Measurements from ENCODE around the gene CCDC80. TPM values are rescaled to one million over a fixed set of nuclear protein-coding genes. Genes with fewer than 3 reads are reported as not detected.

CCDC80 gene
- total RNA-seq, 4 donors from 2014 or later, result 7.4 to 53.3 (median 10.6) TPM

DNA sequence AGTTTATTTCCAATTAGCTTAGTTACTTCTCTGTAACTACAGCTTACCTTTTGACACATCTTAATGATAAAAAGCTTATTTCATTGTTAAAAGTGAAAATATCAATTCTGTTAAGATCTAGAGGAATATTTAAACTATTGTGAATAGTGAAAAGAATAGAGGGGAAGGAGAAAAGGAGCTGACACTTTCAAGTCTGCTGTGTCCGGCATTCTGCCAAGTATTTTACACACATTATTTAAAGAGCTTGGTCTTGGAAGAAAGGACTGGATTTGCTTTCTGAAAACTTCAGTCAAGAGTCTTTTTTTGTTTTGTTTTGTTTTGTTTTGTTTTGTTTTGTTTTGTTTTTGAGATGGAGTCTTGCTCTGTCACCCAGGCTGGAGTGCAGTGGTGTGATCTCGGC is 34.8 kb downstream of the CCDC80 start:
- TF ChIP-seq, protein P1, sequence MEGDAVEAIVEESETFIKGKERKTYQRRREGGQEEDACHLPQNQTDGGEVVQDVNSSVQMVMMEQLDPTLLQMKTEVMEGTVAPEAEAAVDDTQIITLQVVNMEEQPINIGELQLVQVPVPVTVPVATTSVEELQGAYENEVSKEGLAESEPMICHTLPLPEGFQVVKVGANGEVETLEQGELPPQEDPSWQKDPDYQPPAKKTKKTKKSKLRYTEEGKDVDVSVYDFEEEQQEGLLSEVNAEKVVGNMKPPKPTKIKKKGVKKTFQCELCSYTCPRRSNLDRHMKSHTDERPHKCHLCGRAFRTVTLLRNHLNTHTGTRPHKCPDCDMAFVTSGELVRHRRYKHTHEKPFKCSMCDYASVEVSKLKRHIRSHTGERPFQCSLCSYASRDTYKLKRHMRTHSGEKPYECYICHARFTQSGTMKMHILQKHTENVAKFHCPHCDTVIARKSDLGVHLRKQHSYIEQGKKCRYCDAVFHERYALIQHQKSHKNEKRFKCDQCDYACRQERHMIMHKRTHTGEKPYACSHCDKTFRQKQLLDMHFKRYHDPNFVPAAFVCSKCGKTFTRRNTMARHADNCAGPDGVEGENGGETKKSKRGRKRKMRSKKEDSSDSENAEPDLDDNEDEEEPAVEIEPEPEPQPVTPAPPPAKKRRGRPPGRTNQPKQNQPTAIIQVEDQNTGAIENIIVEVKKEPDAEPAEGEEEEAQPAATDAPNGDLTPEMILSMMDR (IDR thresholded peaks at IDR 0.05), result no peak
- 88 to 94% methylated on average over 2 of the region's 2 CpGs for WGBS, 2 donors
- H3K4me3 ChIP-seq (ENCODE audit: low read depth, poor library complexity, severe bottlenecking), result no peak overlapping the region
- intact Hi-C loops (cut with DNase I; ENCODE audit: low total_unique reads), result no loop called here
- no peak for DNase-seq (ENCODE audit: low spot score in 2 of 2)

- WGBS, 2 donors, result 85 to 86% methylated on average over 9 of the region's 9 CpGs
- TF ChIP-seq, protein P1 (IDR thresholded peaks at IDR 0.05), result no peak
- TF ChIP-seq POLR2A (IDR thresholded peaks at IDR 0.05), result no peak
- DNase-seq (ENCODE audit: low spot score in 2 of 2), result no peak
- H3K4me3 ChIP-seq (ENCODE audit: low read depth, poor library complexity, severe bottlenecking), result no peak overlapping the region
- intact Hi-C loops (cut with DNase I; ENCODE audit: low total_unique reads), result no loop called here
These were observed 35.7 kb downstream of the CCDC80 start for GRCh38 chr3:112605285-112605684.

DNA sequence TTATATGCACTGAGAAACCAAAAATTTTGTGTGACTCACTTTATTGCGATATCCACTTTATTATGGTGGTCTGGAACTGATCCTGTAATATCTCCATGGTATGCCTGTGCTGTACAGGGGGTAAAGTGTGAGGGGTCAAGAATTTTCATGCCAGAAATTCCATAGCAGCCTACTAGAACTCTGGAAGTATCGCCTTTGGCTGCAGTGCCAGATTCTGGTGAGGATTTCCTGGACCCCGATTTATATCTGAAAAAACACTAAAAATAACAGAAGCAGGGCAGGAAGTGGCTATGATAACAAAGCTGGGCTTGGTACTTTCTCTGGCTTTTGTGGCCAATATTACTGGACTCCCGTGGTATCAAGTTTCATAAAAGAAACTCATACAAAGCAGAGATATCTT is 36.4 kb downstream of the CCDC80 start:
- DNase-seq (ENCODE audit: low spot score in 2 of 2), result no peak
- H3K4me3 ChIP-seq (ENCODE audit: low read depth, poor library complexity, severe bottlenecking), result no peak overlapping the region
- 51 to 60% methylated on average over 4 of the region's 4 CpGs for WGBS, 2 donors
- TF ChIP-seq POLR2A (IDR thresholded peaks at IDR 0.05), result no peak
- TF ChIP-seq, protein P1 (IDR thresholded peaks at IDR 0.05), result no peak
- intact Hi-C loops (cut with DNase I; ENCODE audit: low total_unique reads), result no loop called here

- intact Hi-C loops (cut with DNase I; ENCODE audit: low total_unique reads), result no loop called here
- TF ChIP-seq, protein P1 (IDR thresholded peaks at IDR 0.05), result no peak
- no peak for TF ChIP-seq POLR2A (IDR thresholded peaks at IDR 0.05)
- no peak for DNase-seq (ENCODE audit: low spot score in 2 of 2)
- no peak overlapping the region for H3K4me3 ChIP-seq (ENCODE audit: low read depth, poor library complexity, severe bottlenecking)
These were observed 38.6 kb downstream of the CCDC80 start for GRCh38 chr3:112602217-112602838.

DNA sequence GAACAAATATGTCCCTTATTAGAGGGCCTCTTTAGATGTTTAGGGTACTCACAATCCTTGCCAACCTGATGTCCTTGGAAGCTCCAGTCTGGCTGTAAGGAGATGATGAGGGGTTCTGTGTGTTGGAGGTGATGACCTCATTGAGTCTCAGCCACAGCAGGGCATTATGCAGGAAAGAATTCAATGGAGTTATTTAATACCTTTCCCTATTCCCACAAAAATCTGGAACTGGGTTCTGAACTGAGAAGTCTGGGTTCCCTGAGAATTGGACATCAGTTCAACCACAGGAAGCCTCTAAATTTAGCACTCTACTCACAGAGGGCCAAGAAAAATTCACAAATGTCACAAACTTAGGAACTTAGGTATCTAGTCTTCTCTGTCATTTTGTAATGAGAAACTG is 42.2 kb downstream of the CCDC80 start:
- H3K4me3 ChIP-seq (ENCODE audit: low read depth, poor library complexity, severe bottlenecking), result no peak overlapping the region
- TF ChIP-seq POLR2A (IDR thresholded peaks at IDR 0.05), result no peak
- TF ChIP-seq, protein P1 (IDR thresholded peaks at IDR 0.05), result no peak
- intact Hi-C loops (cut with DNase I; ENCODE audit: low total_unique reads), result no loop called here
- no peak for DNase-seq (ENCODE audit: low spot score in 2 of 2)

GRCh38 chr3:112597945-112598344 is 43.0 kb downstream of the CCDC80 start:
- intact Hi-C loops (cut with DNase I; ENCODE audit: low total_unique reads), result no loop called here

More at GRCh38 chr3:112597945-112598344, 43.0 kb downstream of the CCDC80 start:
- 97 to 98% methylated on average over 2 of the region's 2 CpGs for WGBS, 2 donors
- no peak overlapping the region for H3K4me3 ChIP-seq (ENCODE audit: low read depth, poor library complexity, severe bottlenecking)
- no peak for DNase-seq (ENCODE audit: low spot score in 2 of 2)
- TF ChIP-seq, protein P1 (IDR thresholded peaks at IDR 0.05), result no peak
- TF ChIP-seq POLR2A (IDR thresholded peaks at IDR 0.05), result no peak

Data from lower leg skin (tissue), 4 donors.